ENCODE data around the gene GGTLC1. TPM values are rescaled to one million over a fixed set of nuclear protein-coding genes. Genes with fewer than 3 reads are reported as not detected.

Gene GGTLC1
- not detected in 2 replicates for total RNA-seq (2022)
- not detected for Bru-seq, nascent RNA
- not detected for BruChase-seq, experiment 1, labeled RNA remaining after a 6-hour chase
- BruChase-seq, experiment 2, labeled RNA remaining after a 2-hour chase = percentile 13 among the genes with signal in this experiment
- long read RNA-seq = 0 reads

- BruUV-seq (replicated peaks) = no TSS peak
- TF ChIP-seq CTCF (IDR thresholded peaks at IDR 0.05; ENCODE audit: unreplicated experiment) = no peak
- no peaks in the 10 kb centered on the region for H3K27me3 Mint-ChIP-seq (ENCODE audit: unreplicated experiment)
- no peaks in the 10 kb centered on the region for H3K4me1 Mint-ChIP-seq (ENCODE audit: low read depth, unreplicated experiment)
- H3K4me3 Mint-ChIP-seq (ENCODE audit: low read depth, unreplicated experiment) = no peak within 1 kb of the TSS
- CTCF ChIA-PET = no interaction called here
- H3K27ac Mint-ChIP-seq (ENCODE audit: unreplicated experiment) = no peak within 1 kb of the TSS
- no peaks in the 10 kb centered on the region for H3K9me3 Mint-ChIP-seq (ENCODE audit: low read depth, unreplicated experiment)
- intact Hi-C loops (cut with micrococcal nuclease; ENCODE audit: unreplicated experiment) = no loop called here
- H3K36me3 Mint-ChIP-seq (ENCODE audit: insufficient read depth, unreplicated experiment) = no peaks in the 10 kb centered on the region
- DNase-seq = no peak
Measured at GRCh38 chr20:23988561-23988960, at the start of gene GGTLC1. Gene GGTLC1, minus strand, starts transcription at chr20:23988779. Its CDS starts 2,168 bp downstream, at chr20:23986611.

DNA sequence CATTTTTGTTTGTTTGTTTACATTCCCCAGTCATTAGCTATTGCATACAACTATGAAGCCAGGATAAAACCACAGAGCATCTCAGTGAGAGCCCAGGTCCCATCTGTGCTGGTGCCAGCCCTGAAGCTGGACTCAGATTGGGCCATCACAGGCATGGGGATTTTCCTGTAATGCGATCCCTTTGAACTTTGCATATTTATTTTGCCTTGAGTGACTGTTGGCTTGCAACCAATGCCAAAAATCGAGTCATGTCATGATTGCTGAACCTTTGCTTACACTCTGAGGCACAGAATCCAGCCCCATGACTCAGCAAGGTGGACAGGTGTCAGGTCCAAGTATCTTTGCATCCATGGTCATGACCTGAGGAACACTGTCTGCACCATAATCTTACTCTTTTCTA lies 46.2 kb upstream of the GGTLC1 start:
- Mint-ChIP-seq H3K4me3 (ENCODE audit: low read depth, unreplicated experiment) (no peak overlapping the region), H3K4me1 (ENCODE audit: low read depth, unreplicated experiment) (no peaks in the 10 kb centered on the region), H3K36me3 (ENCODE audit: insufficient read depth, unreplicated experiment) (no peaks in the 10 kb centered on the region), H3K9me3 (ENCODE audit: low read depth, unreplicated experiment) (no peaks in the 10 kb centered on the region), H3K27me3 (ENCODE audit: unreplicated experiment) (no peaks in the 10 kb centered on the region), H3K27ac (ENCODE audit: unreplicated experiment) (no peak overlapping the region)
- CTCF ChIA-PET = no interaction called here
- intact Hi-C loops (cut with micrococcal nuclease; ENCODE audit: unreplicated experiment) = no loop called here
- TF ChIP-seq CTCF (IDR thresholded peaks at IDR 0.05; ENCODE audit: unreplicated experiment) = no peak
- no TSS peak for BruUV-seq (replicated peaks)
- DNase-seq = peak; percentile 0

DNA sequence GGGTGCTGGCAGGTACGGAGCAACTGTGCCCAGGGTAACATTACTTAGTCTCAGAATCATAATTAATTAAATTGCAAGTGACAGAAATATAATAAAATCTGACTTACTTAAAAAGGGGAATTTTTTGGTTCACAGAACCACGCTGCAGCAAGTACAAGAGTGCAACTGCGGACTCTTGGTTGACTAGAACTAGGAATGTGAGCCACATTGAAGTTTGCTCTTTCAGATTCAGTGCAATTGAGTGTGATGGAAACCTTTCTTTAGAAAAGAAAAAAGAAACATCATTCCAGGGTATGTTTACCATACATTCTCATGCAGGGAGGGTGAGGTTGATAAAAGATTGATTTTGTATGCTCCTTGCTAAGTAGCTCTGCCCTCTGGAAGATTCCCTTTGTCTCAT lies 45.0 kb upstream of the GGTLC1 start:
- no peak for TF ChIP-seq CTCF (IDR thresholded peaks at IDR 0.05; ENCODE audit: unreplicated experiment)
- H3K27me3 Mint-ChIP-seq (ENCODE audit: unreplicated experiment) = no peaks in the 10 kb centered on the region
- H3K4me3 Mint-ChIP-seq (ENCODE audit: low read depth, unreplicated experiment) = no peak overlapping the region
- H3K36me3 Mint-ChIP-seq (ENCODE audit: insufficient read depth, unreplicated experiment) = no peaks in the 10 kb centered on the region
- intact Hi-C loops (cut with micrococcal nuclease; ENCODE audit: unreplicated experiment) = no loop called here
- H3K9me3 Mint-ChIP-seq (ENCODE audit: low read depth, unreplicated experiment) = no peaks in the 10 kb centered on the region
- no TSS peak for BruUV-seq (replicated peaks)
- H3K4me1 Mint-ChIP-seq (ENCODE audit: low read depth, unreplicated experiment) = no peaks in the 10 kb centered on the region
- CTCF ChIA-PET = no interaction called here
- no peak overlapping the region for H3K27ac Mint-ChIP-seq (ENCODE audit: unreplicated experiment)
- no peak for DNase-seq

- intact Hi-C loops (cut with micrococcal nuclease; ENCODE audit: unreplicated experiment) = no loop called here
- Mint-ChIP-seq H3K27me3 (ENCODE audit: unreplicated experiment) (no peaks in the 10 kb centered on the region), H3K27ac (ENCODE audit: unreplicated experiment) (no peak overlapping the region), H3K9me3 (ENCODE audit: low read depth, unreplicated experiment) (no peaks in the 10 kb centered on the region), H3K36me3 (ENCODE audit: insufficient read depth, unreplicated experiment) (no peaks in the 10 kb centered on the region), H3K4me1 (ENCODE audit: low read depth, unreplicated experiment) (no peaks in the 10 kb centered on the region), H3K4me3 (ENCODE audit: low read depth, unreplicated experiment) (no peak overlapping the region)
- CTCF ChIA-PET = no interaction called here
- DNase-seq = no peak
- TF ChIP-seq CTCF (IDR thresholded peaks at IDR 0.05; ENCODE audit: unreplicated experiment) = no peak
- BruUV-seq (replicated peaks) = no TSS peak
Measured at GRCh38 chr20:24033151-24033550, 44.6 kb upstream of the GGTLC1 start.
